ENCODE measurements around the gene RNF144A. TPM values are rescaled to one million over a fixed set of nuclear protein-coding genes. Genes with fewer than 3 reads are reported as not detected.

Gene RNF144A
- polyA plus RNA-seq, 3 donors = 0.30 to 0.68 (median 0.48) TPM

GRCh38 chr2:7020059-7020458 is 102.8 kb downstream of the RNF144A start:
- TF ChIP-seq CTCF (IDR thresholded peaks at IDR 0.05) = no peak
- Mint-ChIP-seq H3K4me3 (no peak overlapping the region), H3K27ac (no peak overlapping the region), H3K4me1 (peaks cover 5% of the 10 kb centered on the region), H3K27me3 (ENCODE audit: low read depth in 3 of 3) (no peaks in the 10 kb centered on the region), H3K36me3 (peaks cover 18 to 22% of the 10 kb centered on the region in 2 donors), H3K9me3 (no peaks in the 10 kb centered on the region)
- Histone ChIP-seq H4K20me1 (ENCODE audit: insufficient read depth, low read length) (no peaks in the 10 kb centered on the region), H3K27ac (ENCODE audit: low read depth in 1 of 2, low read length in 2 of 2) (no peak overlapping the region), H3K4me2 (replicated peaks; ENCODE audit: extremely low read depth, low read length, poor library complexity, severe bottlenecking) (no peak overlapping the region), H3K79me2 (ENCODE audit: insufficient read depth, low read length) (no peaks in the 10 kb centered on the region), H3K4me1 (ENCODE audit: control insufficient read depth in 1 of 2, insufficient read depth in 2 of 2, low read length in 2 of 2) (peaks cover 4 to 5% of the 10 kb centered on the region in 2 donors), H3K27me3 (ENCODE audit: control insufficient read depth in 2 of 2, insufficient read depth in 2 of 2, low read length in 2 of 2) (no peaks in the 10 kb centered on the region), H2AFZ (ENCODE audit: insufficient read depth, low read depth, low read length, poor library complexity, severe bottlenecking) (no peak overlapping the region), H3K9me3 (replicated peaks in 1 of 2; ENCODE audit: control insufficient read depth in 1 of 2, insufficient read depth in 1 of 2, low read length in 2 of 2) (no peaks in the 10 kb centered on the region), H3K9ac (ENCODE audit: insufficient read depth, low read length, poor library complexity, severe bottlenecking) (no peak overlapping the region), H3K36me3 (replicated peaks in 1 of 2; ENCODE audit: control insufficient read depth in 1 of 2, insufficient read depth in 2 of 2, low read length in 2 of 2) (peaks cover 6 to 24% of the 10 kb centered on the region in 2 donors), H3K4me3 (replicated peaks in 1 of 3; ENCODE audit: low read depth in 2 of 3, low read length in 3 of 3) (no peak overlapping the region)
- no peak for DNase-seq
- WGBS (ENCODE audit: insufficient coverage) = 98% methylated on average over 6 of the region's 6 CpGs
- intact Hi-C loops (cut with micrococcal nuclease) = no loop called here

- no peaks in the 10 kb centered on the region for H4K20me1 ChIP-seq (ENCODE audit: insufficient read depth, low read length)
- H3K27me3 ChIP-seq (ENCODE audit: control insufficient read depth in 2 of 2, insufficient read depth in 2 of 2, low read length in 2 of 2) = no peaks in the 10 kb centered on the region
- WGBS (ENCODE audit: insufficient coverage) = 97% methylated on average over 8 of the region's 8 CpGs
- Mint-ChIP-seq H3K36me3 (peaks cover 18 to 23% of the 10 kb centered on the region in 2 donors), H3K27ac (no peak overlapping the region), H3K4me1 (peaks cover 1% of the 10 kb centered on the region), H3K27me3 (ENCODE audit: low read depth in 3 of 3) (no peaks in the 10 kb centered on the region), H3K9me3 (no peaks in the 10 kb centered on the region), H3K4me3 (no peak overlapping the region)
- H3K36me3 ChIP-seq (replicated peaks in 1 of 2; ENCODE audit: control insufficient read depth in 1 of 2, insufficient read depth in 2 of 2, low read length in 2 of 2) = peaks cover 6 to 25% of the 10 kb centered on the region in 2 donors
- H2AFZ ChIP-seq (ENCODE audit: insufficient read depth, low read depth, low read length, poor library complexity, severe bottlenecking) = no peak overlapping the region
- no peak overlapping the region for H3K27ac ChIP-seq (ENCODE audit: low read depth in 1 of 2, low read length in 2 of 2)
- no peak overlapping the region for H3K9ac ChIP-seq (ENCODE audit: insufficient read depth, low read length, poor library complexity, severe bottlenecking)
- no peak for TF ChIP-seq CTCF (IDR thresholded peaks at IDR 0.05)
- H3K4me1 ChIP-seq (ENCODE audit: control insufficient read depth in 1 of 2, insufficient read depth in 2 of 2, low read length in 2 of 2) = peaks cover under 1% of the 10 kb centered on the region in 2 donors
- DNase-seq = no peak
- H3K9me3 ChIP-seq (replicated peaks in 1 of 2; ENCODE audit: control insufficient read depth in 1 of 2, insufficient read depth in 1 of 2, low read length in 2 of 2) = no peaks in the 10 kb centered on the region
- intact Hi-C loops (cut with micrococcal nuclease) = no loop called here
- no peaks in the 10 kb centered on the region for H3K79me2 ChIP-seq (ENCODE audit: insufficient read depth, low read length)
- H3K4me3 ChIP-seq (replicated peaks in 1 of 3; ENCODE audit: low read depth in 2 of 3, low read length in 3 of 3) = no peak overlapping the region
- no peak overlapping the region for H3K4me2 ChIP-seq (replicated peaks; ENCODE audit: extremely low read depth, low read length, poor library complexity, severe bottlenecking)
These were observed 103.3 kb downstream of the RNF144A start for GRCh38 chr2:7020468-7020867.

All from CD14-positive monocyte (primary cell).